Nucleus accumbens (tissue), 56 donors: ENCODE results near the gene PDHA1.

Experiments used
- DNase-seq, 56 donors: peaks; one replicate each; lab custom pipeline; 2025; lab: John Stamatoyannopoulos, UW

PDHA1 gene

DNA sequence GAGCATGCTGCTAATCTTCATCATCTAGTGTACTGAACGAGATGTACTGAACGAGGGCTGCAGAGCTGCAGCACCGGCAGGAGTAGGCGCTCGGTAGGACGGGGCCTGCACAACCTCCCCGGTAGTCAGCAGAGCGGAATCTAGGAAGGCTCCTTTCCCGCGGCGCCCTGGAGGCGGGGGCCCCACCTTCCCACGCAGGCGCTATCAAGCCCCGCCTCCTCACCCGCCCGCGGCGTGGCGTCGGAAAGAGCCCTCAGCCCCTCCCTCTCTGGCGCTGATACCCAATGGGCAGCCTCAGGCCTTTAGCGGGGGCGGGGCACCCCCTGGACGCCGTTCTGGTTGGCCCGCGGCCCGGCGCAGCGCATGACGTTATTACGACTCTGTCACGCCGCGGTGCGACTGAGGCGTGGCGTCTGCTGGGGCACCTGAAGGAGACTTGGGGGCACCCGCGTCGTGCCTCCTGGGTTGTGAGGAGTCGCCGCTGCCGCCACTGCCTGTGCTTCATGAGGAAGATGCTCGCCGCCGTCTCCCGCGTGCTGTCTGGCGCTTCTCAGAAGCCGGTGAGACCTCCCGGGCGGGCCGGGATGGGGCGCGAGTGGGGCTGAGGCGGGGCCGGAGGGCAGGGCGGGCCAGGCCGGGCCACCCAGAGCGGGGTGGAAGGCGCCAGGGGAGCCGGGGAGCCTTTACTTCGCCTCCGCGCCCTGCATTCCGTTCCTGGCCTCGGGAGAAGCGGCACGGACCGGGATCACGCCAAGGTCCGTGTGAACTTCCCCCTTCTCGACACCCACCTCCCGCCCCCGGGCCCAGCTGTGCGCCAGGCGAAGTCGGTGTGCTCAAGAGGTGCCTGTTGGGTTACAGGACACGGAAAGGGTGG, at the start of gene PDHA1:
Gene PDHA1 (plus strand): TSS at position 393 of the 874 bp plus-strand sequence. CDS start 111 bp downstream, at position 504.
- DNase-seq, result peak; percentile 23 to 94 (median 84)

DNA sequence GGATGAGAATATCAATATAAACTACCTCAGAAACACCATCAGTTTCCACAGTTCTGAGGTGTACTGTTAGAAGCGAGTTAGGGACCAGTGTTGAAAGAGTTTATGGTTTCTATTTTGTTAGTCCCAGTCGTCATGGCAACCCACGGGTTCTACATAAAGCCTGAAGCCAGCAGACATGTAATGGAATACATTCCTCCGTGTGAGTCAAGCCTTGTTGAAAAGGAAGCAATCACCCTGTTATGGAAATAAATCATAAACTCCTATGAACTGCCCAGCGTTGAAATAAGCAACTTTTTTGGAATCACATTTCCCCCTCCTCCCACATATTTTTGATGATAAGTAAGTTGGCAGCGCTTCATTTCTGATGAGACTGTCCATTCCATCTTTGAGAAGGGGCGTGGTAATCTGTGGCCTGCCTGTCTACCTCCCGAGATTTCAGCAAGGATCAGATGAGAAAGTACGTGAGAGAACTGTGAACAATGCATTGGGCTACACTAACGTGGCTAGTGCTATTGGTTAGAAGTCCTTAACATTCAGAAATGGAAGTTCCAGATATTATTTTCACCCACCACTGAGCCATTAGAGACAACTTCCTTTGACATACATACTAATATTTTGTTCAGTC, 40.4 kb upstream of the PDHA1 start:
- no peak for DNase-seq

DNA sequence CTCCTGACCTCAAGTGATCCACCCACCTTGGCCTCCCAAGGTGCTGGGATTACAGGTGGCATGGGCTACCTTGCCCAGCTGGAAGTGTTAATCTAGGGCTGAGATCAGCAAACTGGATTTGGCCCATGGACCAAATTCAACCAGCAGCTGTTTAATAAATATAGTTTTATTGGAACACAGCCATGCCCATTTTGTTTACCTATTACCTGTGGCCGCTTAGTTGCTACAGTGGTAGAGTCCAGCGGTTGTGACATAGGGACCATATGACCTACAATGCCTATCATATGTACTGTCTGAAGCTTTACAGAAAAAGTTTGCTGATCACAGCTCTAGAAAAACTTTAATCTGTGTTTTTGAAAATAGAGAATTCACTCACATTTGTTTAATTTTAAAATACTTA, 17.2 kb upstream of the PDHA1 start:
- DNase-seq, result no peak

DNA sequence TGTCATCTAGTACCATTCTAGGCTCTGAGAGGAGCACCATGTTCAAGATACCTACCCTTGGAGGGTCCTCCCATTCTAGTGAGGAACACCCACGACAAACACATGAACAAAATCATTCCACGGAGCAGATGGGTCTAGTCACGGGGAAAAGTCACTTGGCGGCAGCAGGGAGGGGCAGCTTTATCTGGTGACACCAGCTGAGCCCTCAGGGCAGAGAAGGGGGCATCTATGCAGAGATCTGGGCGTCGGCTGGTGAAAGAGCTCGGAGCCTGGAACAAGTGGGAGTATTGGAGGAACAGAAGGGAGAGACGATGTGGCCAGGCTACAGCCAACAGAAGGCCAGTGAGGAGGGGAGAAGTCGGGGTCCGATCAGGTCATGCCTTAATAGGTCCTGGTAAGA, 11.9 kb upstream of the PDHA1 start:
- DNase-seq, result no peak

DNA sequence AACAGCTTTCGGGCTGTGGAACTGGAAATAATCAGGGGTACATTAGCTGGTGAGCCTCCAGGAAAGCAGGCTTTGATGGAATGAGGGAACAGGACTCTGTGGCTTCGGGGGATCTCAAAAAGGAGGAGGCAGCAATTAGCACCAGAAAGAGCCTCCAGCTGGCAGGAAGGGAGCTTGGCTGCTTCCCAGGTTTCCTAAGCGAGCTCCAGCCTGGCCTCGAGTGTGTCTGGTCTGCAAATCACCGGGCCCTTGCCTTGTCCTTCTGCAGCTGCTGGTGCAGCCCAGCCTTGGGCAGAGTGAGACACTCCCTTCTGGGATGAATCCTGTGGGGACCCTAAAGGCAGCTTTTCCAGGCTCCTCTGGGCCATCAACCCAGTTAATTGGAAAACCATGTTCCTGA, 10.7 kb upstream of the PDHA1 start:
- peak in 15 of 56 donors; percentile 0 to 48 (median 3) for DNase-seq

DNA sequence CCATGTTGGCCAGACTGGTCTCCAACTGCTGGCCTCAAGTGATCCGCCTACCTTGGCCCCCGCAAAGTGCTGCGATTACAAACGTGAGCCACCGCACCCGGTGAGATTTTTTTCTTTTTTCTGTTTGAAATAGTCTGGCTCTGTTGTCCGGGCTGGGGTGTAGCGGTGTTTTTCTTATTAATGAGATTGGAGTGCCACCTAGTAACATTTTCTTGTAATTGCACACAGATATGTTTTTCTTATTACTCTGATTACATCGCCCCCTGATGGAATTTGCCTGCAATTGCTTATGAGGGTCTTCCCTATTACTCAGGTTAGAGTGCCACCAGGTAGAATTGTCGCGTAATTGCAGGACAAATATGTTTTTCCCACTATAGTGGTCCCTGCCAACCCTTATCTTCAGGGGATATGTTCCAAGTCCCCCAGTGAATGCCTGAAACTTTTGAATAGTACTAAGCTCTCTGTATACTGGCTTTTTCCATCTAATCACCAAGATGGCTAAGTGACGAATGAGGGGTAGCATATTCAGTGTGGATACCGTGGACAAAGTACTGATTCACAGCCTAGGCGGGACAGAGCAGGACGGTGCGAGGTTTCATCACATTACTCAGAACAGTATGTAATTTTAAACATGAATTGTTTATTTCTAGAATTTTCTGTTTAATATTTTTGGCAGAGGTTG, 8.6 kb upstream of the PDHA1 start:
- no peak for DNase-seq

DNA sequence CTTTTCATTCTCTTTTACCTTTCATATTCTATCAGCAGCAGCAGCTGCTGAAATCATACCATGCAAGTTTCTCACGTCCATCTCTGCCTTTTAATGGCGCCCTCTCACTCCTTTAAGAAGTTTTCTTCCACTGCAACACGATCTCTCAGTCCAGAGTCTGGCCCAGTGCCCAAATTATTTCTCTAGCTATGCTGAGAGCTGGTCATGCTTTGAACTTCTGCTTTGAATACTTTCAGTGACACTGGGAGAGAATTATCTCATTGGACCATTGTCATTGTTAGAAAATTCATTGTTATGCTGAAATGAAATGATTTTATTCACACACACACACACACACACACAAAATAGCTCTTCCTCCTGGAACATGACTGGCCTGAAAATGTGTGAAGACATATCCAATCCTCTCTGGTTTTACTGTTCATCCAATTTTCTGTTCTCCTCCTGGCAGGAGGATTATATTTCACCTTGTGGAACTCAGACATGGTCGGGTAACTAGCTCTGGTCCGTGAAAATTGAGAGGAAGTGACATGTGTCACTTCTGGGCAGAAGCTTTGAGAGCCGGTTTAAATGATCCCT, 1.3 kb upstream of the PDHA1 start:
- DNase-seq, result no peak

DNA sequence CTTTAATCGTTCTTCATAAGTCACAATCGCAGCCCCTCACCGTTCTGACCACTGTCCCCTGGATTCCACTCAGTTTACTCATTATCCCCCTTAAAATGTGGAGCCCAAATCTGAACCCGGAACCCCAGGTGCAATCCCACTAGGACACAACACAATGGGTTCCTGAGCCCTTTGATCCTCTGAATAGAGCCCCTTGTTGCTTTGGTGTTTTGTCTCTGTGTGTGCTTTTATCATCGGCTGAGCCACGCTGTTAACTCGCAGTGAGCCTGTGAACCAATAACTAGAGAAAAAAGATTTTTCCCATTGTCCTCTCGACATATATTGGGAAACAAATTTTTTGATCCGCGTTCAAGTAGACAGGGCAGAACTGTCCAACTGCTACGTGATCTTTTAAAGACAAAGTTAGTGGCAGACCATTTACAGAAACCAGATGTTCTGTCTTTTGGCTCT, 617 bp upstream of the PDHA1 start:
- peak in 1 of 56 donors; percentile 6 for DNase-seq

DNA sequence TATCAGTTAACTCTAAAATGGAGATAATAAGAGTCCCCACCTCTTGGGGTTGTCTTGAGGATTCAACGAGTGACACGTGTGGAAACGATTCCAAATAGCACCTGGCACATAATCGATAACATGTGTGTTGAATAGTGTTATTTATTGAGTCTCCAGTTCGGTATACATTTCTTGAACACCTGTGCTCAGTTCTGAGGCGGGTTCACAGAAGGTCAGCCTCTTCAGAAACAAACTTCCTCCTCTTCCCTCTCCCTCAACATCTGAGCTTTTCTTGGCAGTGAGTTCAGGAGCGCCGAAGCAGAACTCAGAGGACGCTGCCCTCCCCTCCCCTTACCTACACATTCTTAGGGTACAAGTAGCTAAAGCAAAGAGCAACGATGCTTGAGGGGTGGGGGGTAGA, 934 bp downstream of the PDHA1 start:
- no peak for DNase-seq

DNA sequence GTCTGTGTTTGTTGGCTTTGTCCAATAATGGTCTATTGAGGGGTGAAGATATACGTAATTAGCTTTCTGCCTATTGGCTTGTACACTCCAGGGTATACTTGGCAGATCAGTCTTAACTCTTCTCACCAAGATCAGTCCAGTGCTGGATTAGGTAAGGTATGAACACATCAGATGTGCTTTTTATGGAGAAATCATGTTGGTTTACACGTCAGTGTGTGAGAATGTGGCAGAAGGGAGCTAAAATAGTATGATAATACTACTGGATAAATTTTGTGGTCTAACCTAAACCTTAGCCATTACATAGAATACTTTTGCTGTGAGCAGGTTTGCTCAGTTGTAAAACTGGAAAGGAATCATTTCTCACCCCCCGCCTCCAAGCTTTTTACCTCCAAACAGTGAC, 4.2 kb downstream of the PDHA1 start:
- no peak for DNase-seq

DNA sequence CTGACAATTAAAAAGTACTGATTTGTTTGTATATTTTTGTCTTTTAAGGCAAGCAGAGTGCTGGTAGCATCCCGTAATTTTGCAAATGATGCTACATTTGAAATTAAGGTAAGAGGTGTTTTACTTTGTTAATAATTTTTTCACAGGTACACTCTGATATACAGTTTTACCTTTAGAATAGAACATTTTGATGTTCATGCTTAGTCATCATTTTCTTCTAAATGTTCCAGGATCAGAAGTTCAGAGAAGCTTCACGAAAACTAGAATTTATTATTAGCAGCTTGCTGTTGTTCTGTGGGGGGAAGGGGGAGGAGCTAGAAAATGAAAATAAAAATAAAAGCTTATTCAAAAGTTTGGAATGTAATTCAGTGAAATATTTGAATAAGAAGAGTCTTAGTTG, 5.5 kb downstream of the PDHA1 start:
- DNase-seq, result no peak

DNA sequence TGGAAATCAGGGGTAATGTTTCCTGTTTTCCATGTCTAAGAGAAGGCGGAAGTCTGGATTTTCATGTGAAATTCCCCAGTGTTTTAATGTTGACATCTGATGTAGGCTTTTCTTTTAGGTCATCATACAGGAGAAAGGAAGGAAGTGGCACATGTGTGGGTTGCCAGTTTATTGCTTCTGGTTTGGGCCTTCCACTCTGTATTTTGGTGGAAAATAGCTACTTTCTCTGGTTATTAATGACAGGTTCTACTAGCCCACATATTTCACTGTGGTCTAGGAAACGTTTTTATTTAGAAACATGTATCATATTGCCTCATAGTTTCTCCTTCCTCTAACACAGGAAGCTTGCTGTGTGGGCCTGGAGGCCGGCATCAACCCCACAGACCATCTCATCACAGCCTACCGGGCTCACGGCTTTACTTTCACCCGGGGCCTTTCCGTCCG, 7.2 kb downstream of the PDHA1 start:
- DNase-seq, result no peak

DNA sequence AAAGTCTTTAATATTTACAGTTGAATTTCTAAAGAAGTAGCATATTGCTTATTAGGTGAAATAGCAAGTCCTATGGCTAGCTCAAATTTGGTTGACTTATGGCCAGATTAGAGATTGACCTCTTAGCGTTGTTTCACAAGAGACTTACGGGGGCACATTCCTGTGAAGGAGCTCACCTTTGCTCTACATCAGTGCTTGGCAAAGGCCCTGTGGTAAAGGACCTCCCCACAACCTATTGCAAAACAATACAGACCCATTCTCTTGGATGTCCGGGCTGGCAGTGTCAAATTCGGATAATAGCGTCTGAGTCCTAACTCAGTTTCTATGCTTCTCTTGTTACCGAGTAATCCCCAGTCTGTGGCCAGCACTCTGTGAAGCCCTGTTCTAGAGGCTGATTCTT, 10.9 kb downstream of the PDHA1 start:
- no peak for DNase-seq

DNA sequence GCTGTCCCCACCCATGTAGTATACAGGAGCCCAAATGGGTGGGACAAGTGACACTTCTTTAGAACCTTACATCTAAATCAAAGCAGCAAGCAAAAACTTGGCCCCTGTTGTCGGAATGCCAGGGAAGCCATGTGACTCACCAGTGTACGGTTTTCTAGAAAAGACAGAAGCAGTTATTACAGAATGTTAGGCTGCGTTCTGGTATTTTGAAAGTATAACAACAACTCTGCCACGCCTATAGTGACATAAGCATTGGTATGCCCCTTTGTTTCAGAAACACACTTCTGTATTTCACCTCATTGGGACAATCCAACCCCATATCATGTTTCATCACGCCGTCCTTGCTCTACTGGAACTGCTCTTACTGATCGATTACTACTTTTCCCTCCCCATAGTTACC, 14.8 kb downstream of the PDHA1 start:
- DNase-seq, result no peak

DNA sequence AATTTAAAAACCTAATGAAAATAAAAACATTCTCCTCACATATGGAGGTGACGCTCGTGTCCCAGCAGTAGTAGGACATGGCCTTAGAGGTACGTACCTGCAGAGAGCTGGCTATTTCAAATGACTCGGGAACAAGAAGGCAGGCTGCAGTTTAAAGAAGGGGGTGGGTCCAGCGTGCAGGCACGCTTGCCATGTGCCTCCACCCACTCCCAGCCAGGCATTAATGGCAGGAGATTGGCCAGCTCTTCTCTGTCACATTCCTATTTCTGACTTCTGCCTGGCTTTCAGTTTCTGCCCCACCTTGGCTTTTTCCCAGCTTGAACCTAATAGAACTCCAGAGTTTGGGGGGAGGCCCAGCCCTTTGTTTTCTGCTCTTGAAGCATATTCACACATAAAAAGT, 17.2 kb downstream of the PDHA1 start:
- no peak for DNase-seq

DNA sequence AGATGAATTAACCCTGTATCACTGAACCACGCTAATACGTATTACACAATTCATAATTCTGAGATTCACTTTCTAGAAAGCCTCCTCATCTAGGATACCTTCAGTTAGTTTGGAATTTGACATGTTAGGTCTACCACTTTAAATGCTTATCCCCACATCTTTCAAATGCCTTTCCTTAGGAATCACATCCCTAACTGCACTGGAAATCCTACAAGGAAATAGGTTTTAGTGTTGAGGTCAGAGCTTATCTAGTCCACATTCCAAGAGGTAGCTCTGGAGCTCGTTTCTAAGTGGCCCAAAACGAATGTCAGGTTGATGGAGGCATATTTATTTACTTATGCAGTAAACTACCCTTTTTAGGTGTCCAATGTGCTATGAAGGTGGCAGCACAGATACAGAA, 18.0 kb downstream of the PDHA1 start:
- DNase-seq, result no peak

DNA sequence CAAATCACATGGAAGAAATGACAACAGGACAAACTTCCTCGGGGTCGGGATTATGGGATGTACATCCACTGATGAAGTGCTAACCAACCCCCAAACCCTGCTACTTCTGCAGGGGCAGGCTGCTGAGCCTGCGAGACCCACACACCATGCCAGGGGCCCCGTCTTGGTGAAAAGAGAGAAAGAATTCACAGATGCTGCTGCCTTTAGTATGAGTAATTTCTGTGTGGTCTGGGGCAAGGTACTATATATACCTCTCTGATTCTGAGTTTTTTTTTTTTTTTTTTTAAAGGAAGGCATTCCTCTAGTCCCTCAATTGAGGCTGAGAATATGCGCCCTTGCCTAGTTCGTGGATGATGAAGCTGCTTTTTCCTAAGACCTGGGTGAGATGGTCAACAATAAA, 24.8 kb downstream of the PDHA1 start:
- no peak for DNase-seq

DNA sequence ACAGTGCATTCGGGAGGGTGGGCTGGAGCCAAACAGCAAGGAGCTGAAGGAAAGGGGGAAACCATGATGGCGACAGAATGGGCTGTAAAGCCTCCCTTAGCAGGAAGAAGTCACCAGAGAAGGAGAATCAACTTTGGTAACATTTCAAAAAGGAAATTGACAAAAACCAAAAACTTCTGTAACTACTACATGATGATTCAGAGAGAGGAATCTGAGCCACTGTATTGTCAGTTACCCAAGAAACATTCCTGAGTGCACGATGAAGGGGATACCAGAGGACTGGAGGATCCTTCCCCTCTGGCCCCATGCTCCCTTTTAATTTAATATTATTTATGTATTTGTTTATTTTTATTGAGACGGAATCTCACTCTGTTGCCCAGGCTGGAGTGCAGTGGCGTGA, 26.3 kb downstream of the PDHA1 start:
- no peak for DNase-seq

DNA sequence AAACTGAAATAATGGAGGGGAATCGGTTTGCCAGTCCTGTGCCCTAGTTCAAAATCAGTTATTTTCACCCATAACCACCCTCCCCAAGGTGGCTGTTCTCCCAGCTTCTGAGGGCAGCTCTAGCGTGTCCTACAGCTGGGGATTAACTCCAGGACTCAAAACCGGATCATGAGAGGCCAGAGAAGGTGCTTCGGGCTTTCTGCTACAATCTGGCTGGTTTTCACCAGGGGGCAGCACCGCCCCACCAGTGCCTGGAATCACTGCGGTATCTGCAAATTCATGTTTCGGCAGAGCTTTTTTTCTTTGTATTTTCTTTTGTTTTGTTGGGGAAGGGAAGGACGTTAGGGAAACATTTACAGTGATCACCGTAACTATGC, 28.4 kb downstream of the PDHA1 start:
- peak in 41 of 56 donors; percentile 0 to 70 (median 15) for DNase-seq

DNA sequence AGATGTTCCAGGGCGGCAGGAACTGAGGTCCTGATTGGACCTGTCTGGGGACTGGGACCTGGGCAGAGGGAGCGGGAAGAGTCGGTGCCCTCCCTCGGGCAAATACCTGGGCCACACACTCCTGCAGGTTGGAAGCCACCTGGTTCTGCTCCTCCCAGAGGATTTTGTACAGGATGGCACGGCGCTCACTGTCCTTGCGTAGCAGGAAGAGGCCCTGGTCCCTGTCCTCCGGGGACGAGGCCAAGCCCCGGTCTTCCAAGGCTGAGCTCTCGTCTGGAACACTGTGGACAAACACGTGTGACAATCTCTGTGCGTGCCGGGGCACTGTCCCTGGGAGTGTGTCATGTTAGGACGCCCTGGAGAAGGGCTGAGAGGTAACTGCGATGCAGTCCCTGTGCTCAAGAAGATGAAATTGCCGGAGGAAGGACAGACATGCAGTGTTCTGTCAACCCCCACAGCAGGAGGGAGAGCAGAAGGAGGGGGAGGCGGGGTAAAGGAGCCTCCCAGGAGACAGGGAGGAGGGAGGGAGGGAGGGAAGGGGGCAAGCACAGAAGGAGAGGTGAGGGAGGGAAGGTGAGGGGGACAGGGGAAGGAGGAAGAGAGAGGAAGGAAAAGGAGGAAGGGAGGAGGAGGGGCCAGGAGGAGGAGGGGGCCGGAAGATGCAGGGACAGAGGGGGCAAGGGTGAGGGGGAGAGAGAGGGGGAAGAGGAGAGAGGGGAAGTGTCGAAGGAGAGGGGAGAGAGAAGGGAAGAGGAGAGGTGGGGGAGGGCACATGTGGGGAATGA, 29.0 kb downstream of the PDHA1 start:
- peak in 9 of 56 donors; percentile 1 to 29 (median 8) for DNase-seq
